HG03066 (cell line): ENCODE measurements around the gene SVIL.
"Not testable (repeated sequence)": the region's sequence is repeated elsewhere in the genome, so short reads cannot be mapped to it uniquely, and the experiment has no call there.

Source experiments
- ATAC-seq: cut with Tn5 transposase; IDR thresholded peaks from one replicate; pipeline ENCODE4 v1.9.1; 2021; ENCODE audit warnings: low read depth; ENCODE audit not compliant: unreplicated experiment

SVIL gene

GRCh38 chr10:29549493-29549892, 85.3 kb downstream of the SVIL start:
- ATAC-seq, result not testable (repeated sequence)

GRCh38 chr10:29546773-29547313, 87.9 kb downstream of the SVIL start:
- no peak for ATAC-seq

GRCh38 chr10:29545122-29545521, 89.6 kb downstream of the SVIL start:
- ATAC-seq, result no peak

- ATAC-seq, result no peak
Measured at GRCh38 chr10:29543715-29544114, 91.1 kb downstream of the SVIL start.

GRCh38 chr10:29542723-29543122, 92.0 kb downstream of the SVIL start:
- ATAC-seq, result no peak

GRCh38 chr10:29541422-29542210, 93.2 kb downstream of the SVIL start:
- ATAC-seq, result no peak

GRCh38 chr10:29540016-29540415, 94.8 kb downstream of the SVIL start:
- no peak for ATAC-seq

GRCh38 chr10:29539412-29539811, 95.4 kb downstream of the SVIL start:
- no peak for ATAC-seq

- no peak for ATAC-seq
Measured at GRCh38 chr10:29537799-29538198, 97.0 kb downstream of the SVIL start.

- ATAC-seq, result not testable (repeated sequence)
Measured at GRCh38 chr10:29536691-29537090, 98.1 kb downstream of the SVIL start.

- no peak for ATAC-seq
Measured at GRCh38 chr10:29535778-29536453, 98.9 kb downstream of the SVIL start.

- ATAC-seq, result no peak
Measured at GRCh38 chr10:29535012-29535777, 99.6 kb downstream of the SVIL start.

- ATAC-seq, result no peak
Measured at GRCh38 chr10:29534590-29534989, 100.2 kb downstream of the SVIL start.

- no peak for ATAC-seq
Measured at GRCh38 chr10:29533696-29534285, 101.0 kb downstream of the SVIL start.

- no peak for ATAC-seq
Measured at GRCh38 chr10:29533046-29533445, 101.7 kb downstream of the SVIL start.

- no peak for ATAC-seq
Measured at GRCh38 chr10:29532256-29532878, 102.4 kb downstream of the SVIL start.

GRCh38 chr10:29530112-29530976, 104.4 kb downstream of the SVIL start:
- ATAC-seq, result no peak

GRCh38 chr10:29529146-29529545, 105.6 kb downstream of the SVIL start:
- ATAC-seq, result no peak

- ATAC-seq, result no peak
Measured at GRCh38 chr10:29525762-29526161, 109.0 kb downstream of the SVIL start.
